Osteocyte (in vitro differentiated cells): Measurements from ENCODE around the gene FALEC. TPM values are rescaled to one million over a fixed set of nuclear protein-coding genes. Genes with fewer than 3 reads are reported as not detected.
A peak's percentile ranks its signal among the peaks of the same experiment; 100 is the strongest.

Experiments
- DNase-seq: peaks from one replicate; pipeline ENCODE4 v3.0.0; 2021; ENCODE audit warnings: mixed read lengths; ENCODE audit not compliant: unreplicated experiment; ENCODE audit errors: extremely low spot score
- H3K27ac Mint-ChIP-seq: one replicate; pipeline ENCODE4 v1.8.0; 2021; ENCODE audit warnings: mild to moderate bottlenecking, mixed read lengths; ENCODE audit not compliant: unreplicated experiment
- H3K27me3 Mint-ChIP-seq: one replicate; pipeline ENCODE4 v1.8.0; 2021; ENCODE audit warnings: mixed read lengths; ENCODE audit not compliant: unreplicated experiment
- H3K36me3 Mint-ChIP-seq: one replicate; pipeline ENCODE4 v1.8.0; 2021; ENCODE audit warnings: mixed read lengths; ENCODE audit not compliant: unreplicated experiment
- H3K4me1 Mint-ChIP-seq: one replicate; pipeline ENCODE4 v1.8.0; 2021; ENCODE audit warnings: mixed read lengths; ENCODE audit not compliant: unreplicated experiment
- H3K4me3 Mint-ChIP-seq: one replicate; pipeline ENCODE4 v1.8.0; 2021; ENCODE audit warnings: mild to moderate bottlenecking, moderate library complexity, mixed read lengths; ENCODE audit not compliant: unreplicated experiment
- H3K9me3 Mint-ChIP-seq: one replicate; pipeline ENCODE4 v1.8.0; 2021; ENCODE audit warnings: mixed read lengths; ENCODE audit not compliant: unreplicated experiment
- total RNA-seq: library from RNA; stranded (reverse); gene quantifications from 2 replicates; pipeline ENCODE4 v1.2.1, GENCODE V29; 2021
- TF ChIP-seq, protein P1 (sequence below): fragments of 200-600 bp; sonication (generic); IDR thresholded peaks from 2 replicates; pipeline ENCODE4 v1.5.0; 2021; ENCODE audit warnings: antibody characterized with exemption, mild to moderate bottlenecking, moderate library complexity

FALEC gene
- total RNA-seq, 1 donor from 2014 or later, result not detected

DNA sequence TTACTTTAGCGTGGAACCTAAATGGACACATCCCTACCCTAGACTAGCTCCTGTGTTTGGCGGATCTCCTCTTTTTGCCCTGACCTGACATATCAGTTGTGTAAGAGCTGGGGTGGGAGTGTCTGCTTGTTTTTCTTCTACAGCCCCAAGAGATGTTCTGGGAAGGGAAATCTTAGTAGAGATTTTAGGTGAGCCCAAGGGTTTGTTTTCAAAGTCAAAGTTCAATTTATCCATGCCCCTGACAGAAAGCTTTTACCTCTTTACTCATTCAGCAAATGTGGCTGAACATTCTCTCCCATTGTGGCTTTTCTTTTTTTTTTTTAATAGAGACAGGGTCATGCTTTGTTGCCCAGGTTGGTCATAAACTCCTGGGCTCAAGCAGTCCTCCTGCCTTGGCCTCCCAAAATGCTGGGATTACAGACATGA lies 35.6 kb upstream of the FALEC start:
- TF ChIP-seq, protein P1, sequence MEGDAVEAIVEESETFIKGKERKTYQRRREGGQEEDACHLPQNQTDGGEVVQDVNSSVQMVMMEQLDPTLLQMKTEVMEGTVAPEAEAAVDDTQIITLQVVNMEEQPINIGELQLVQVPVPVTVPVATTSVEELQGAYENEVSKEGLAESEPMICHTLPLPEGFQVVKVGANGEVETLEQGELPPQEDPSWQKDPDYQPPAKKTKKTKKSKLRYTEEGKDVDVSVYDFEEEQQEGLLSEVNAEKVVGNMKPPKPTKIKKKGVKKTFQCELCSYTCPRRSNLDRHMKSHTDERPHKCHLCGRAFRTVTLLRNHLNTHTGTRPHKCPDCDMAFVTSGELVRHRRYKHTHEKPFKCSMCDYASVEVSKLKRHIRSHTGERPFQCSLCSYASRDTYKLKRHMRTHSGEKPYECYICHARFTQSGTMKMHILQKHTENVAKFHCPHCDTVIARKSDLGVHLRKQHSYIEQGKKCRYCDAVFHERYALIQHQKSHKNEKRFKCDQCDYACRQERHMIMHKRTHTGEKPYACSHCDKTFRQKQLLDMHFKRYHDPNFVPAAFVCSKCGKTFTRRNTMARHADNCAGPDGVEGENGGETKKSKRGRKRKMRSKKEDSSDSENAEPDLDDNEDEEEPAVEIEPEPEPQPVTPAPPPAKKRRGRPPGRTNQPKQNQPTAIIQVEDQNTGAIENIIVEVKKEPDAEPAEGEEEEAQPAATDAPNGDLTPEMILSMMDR, result no peak
- no peak overlapping the region for H3K4me3 Mint-ChIP-seq
- no peak overlapping the region for H3K27ac Mint-ChIP-seq
- peaks cover 1% of the 10 kb centered on the region for H3K36me3 Mint-ChIP-seq
- H3K27me3 Mint-ChIP-seq, result peaks cover 3% of the 10 kb centered on the region
- H3K4me1 Mint-ChIP-seq, result no peaks in the 10 kb centered on the region
- DNase-seq, result no peak
- H3K9me3 Mint-ChIP-seq, result no peaks in the 10 kb centered on the region

DNA sequence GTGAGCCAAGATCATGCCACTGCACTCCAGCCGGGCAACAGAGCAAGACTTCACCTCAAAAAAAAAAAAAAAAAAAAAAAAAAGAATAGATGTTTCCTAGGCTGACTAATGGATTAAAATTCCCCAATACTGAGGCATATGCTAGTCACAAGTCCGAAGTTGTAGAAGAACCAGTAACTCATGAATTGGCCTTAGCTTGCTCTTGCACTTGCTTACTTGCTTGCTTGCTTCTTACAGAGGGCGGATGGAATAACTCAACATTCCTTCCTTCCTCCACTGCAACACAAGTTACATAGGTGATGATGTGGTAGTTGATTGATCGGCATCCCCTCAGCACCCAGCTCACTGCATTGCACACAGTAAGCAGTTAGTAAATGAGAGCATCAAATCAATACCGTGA lies 31.1 kb upstream of the FALEC start:
- DNase-seq, result no peak
- no peaks in the 10 kb centered on the region for H3K36me3 Mint-ChIP-seq
- H3K4me1 Mint-ChIP-seq, result peaks cover 11% of the 10 kb centered on the region
- H3K9me3 Mint-ChIP-seq, result no peaks in the 10 kb centered on the region
- no peak overlapping the region for H3K27ac Mint-ChIP-seq
- H3K4me3 Mint-ChIP-seq, result no peak overlapping the region
- TF ChIP-seq, protein P1, result no peak
- H3K27me3 Mint-ChIP-seq, result no peaks in the 10 kb centered on the region

DNA sequence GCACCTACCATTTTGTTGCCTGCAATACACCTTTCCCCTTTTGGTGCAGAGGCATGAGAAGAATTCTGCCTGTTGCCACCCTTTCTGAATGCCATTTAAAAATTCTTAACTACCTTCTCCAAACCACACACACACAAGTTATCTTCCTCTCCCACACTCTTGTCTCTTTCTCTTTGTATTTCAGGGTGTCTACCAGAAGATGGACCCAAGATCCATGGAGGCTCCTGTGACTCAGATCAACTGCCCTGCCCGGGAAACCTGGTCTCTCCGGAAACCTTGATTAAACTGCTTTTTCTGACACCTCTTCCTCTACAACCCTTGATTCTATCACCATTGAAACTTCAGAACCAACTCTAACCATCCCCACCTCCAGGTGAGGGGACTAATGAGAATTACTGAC lies 30.7 kb upstream of the FALEC start:
- Mint-ChIP-seq H3K36me3 (no peaks in the 10 kb centered on the region), H3K27ac (no peak overlapping the region), H3K27me3 (no peaks in the 10 kb centered on the region), H3K9me3 (no peaks in the 10 kb centered on the region), H3K4me1 (peaks cover 11% of the 10 kb centered on the region), H3K4me3 (no peak overlapping the region)
- DNase-seq, result no peak
- TF ChIP-seq, protein P1, result peak; percentile 20

DNA sequence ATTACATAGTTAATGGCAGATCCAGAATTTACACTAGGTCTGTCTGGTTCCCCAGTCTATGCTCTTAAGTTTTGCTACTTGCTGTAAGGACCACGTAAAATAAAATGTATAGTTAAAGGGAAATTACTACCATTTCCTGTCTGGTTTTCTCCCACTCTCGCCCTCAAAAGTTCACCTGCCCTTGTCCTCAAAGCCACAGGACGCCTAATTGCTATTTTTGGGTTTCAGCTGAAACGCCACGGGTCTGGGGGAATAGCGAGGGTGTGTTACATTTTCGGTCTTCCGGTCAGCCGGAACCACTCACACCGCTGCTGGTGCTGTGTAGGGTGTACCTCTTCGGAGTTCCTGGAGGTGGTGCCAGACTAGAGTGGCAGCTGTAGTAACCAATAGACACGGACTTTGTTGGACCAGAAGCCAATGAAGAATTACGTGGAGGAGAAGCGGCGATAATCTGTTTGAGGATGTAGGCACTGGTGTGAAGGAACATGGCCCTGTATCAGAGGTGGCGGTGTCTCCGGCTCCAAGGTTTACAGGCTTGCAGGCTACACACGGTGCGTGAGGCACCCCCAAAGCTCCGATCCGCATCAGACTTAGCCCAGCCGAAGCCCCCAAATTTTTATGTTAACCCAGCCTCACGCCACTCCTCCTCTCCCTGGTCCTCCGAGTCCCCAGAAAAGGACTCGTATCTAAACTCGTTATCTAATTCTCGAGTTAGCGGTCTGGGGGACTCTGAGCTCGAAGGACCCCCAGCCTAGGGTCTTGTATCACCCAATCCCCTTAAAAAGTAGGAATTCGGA lies 28.4 kb upstream of the FALEC start, which contains the start of gene TARS2:
Gene TARS2 (plus strand): TSS at position 454 of the 797 bp plus-strand sequence. CDS start 32 bp downstream, at position 486.
- Mint-ChIP-seq H3K9me3 (no peaks in the 10 kb centered on the region), H3K4me3 (peak within 1 kb of the TSS; percentile 96), H3K36me3 (peaks cover 10% of the 10 kb centered on the region), H3K27me3 (no peaks in the 10 kb centered on the region), H3K4me1 (peaks cover 11% of the 10 kb centered on the region), H3K27ac (peak within 1 kb of the TSS; percentile 95)
- peak; percentile 98 for DNase-seq
- TF ChIP-seq, protein P1, result peak; percentile 54

DNA sequence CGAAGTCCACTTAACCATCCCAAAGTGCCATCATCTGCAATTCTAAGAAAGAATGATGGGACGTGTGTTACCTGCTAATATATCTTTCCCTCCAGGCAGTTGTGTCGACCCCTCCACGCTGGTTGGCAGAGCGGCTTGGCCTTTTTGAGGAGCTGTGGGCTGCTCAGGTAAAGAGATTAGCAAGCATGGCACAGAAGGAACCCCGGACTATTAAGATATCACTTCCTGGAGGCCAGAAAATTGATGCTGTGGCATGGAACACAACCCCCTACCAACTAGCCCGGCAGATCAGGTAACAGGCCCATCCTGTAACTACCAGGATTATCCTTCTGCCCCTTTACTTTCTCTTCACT lies 27.8 kb upstream of the FALEC start:
- Mint-ChIP-seq H3K27me3 (no peaks in the 10 kb centered on the region), H3K36me3 (peaks cover 12% of the 10 kb centered on the region), H3K4me3 (peak overlapping the region; percentile 96), H3K9me3 (no peaks in the 10 kb centered on the region), H3K27ac (peak overlapping the region; percentile 86), H3K4me1 (peaks cover 11% of the 10 kb centered on the region)
- DNase-seq, result no peak
- TF ChIP-seq, protein P1, result no peak
